Neuron (in vitro differentiated cells): ENCODE data around the gene PLEKHG4B.
"Not testable (repeated sequence)": the region's sequence is repeated elsewhere in the genome, so short reads cannot be mapped to it uniquely, and the experiment has no call there.

Experiments
- H2AFZ ChIP-seq: one replicate; pipeline ENCODE4 v1.6.1; 2013; ENCODE audit warnings: low read depth, mild to moderate bottlenecking, inconsistent platforms, low read length, moderate library complexity
- H3K27me3 ChIP-seq: one replicate; pipeline ENCODE4 v1.6.1; 2013; ENCODE audit warnings: low read length; ENCODE audit not compliant: insufficient read depth
- H3K36me3 ChIP-seq: one replicate; pipeline ENCODE4 v1.6.1; 2013; ENCODE audit warnings: low read length; ENCODE audit not compliant: insufficient read depth
- H3K4me1 ChIP-seq: one replicate; pipeline ENCODE4 v1.6.1; 2013; ENCODE audit warnings: low read length; ENCODE audit not compliant: insufficient read depth
- H3K4me3 ChIP-seq: 2 replicates; pipeline ENCODE4 v1.5.1; 2013; ENCODE audit warnings: mild to moderate bottlenecking, low read length, moderate library complexity
- H3K9me3 ChIP-seq: one replicate; pipeline ENCODE4 v1.6.1; 2013; ENCODE audit warnings: low read length

PLEKHG4B gene, protein sequence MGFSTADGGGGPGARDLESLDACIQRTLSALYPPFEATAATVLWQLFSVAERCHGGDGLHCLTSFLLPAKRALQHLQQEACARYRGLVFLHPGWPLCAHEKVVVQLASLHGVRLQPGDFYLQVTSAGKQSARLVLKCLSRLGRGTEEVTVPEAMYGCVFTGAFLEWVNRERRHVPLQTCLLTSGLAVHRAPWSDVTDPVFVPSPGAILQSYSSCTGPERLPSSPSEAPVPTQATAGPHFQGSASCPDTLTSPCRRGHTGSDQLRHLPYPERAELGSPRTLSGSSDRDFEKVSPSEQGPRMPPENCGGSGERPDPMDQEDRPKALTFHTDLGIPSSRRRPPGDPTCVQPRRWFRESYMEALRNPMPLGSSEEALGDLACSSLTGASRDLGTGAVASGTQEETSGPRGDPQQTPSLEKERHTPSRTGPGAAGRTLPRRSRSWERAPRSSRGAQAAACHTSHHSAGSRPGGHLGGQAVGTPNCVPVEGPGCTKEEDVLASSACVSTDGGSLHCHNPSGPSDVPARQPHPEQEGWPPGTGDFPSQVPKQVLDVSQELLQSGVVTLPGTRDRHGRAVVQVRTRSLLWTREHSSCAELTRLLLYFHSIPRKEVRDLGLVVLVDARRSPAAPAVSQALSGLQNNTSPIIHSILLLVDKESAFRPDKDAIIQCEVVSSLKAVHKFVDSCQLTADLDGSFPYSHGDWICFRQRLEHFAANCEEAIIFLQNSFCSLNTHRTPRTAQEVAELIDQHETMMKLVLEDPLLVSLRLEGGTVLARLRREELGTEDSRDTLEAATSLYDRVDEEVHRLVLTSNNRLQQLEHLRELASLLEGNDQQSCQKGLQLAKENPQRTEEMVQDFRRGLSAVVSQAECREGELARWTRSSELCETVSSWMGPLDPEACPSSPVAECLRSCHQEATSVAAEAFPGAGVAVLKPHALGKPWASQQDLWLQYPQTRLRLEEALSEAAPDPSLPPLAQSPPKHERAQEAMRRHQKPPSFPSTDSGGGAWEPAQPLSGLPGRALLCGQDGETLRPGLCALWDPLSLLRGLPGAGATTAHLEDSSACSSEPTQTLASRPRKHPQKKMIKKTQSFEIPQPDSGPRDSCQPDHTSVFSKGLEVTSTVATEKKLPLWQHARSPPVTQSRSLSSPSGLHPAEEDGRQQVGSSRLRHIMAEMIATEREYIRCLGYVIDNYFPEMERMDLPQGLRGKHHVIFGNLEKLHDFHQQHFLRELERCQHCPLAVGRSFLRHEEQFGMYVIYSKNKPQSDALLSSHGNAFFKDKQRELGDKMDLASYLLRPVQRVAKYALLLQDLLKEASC (N-terminal part only)

DNA sequence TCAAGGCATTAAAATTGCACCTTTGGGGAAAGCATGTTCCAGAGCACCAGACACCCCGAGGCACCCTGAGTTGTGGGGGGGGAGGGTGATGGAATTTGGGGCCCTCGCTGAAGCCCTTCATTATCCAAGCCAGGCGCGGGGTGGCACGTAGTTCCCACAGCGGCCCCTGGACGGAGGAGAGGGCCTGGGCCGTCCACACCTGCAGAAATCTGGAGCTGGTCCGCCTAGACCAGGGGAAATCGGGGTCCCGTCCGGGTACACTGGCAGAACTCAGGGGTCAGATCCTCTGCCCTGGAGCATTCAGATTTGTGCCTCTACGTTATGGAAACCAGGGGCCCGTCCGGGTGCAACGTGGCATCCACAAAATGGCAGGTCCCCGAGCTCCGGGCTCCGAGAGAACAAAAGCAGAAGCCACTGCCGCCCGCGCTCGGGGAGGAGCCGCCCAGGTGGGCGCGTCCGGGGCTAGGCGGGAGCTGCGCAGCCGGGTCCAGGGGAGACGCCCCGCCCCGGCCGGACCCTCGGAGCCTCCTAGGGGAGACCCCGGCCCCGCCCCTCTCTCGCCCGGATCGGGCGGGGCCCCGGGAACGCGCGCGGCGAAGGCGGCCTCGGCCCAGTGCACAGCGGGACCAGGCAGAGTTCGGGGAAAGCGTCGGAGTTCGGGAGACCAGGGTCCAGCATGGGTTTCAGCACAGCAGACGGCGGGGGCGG, at the start of gene PLEKHG4B:
TSS of gene PLEKHG4B (plus strand) at position 613 of the 708 bp plus-strand sequence. CDS start at position 677, 64 bp downstream.
- H3K36me3 ChIP-seq, result peaks cover 34% of the 10 kb centered on the region
- no peak within 1 kb of the TSS for H3K4me3 ChIP-seq
- no peaks in the 10 kb centered on the region for H3K27me3 ChIP-seq

DNA sequence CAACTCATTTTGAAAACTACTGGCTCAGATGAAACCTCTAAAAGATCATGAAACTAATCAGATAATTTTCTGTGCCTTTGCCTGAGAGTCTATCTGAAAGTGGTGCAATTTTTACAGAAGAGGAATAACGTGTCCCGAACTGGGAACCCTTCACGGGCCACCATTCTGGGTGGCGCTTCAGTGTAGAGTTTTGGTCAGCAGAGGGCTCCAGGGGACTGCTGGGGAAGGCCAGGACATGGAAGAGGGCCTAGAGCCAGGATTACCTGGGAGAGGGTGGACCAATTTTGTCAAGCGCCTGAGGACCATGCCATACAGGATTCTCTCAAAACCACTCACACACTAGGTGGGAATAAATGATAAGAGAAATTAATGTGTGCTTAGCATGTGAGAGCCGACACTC, 49.7 kb upstream of the PLEKHG4B start:
- H3K9me3 ChIP-seq, result no peaks in the 10 kb centered on the region
- H3K36me3 ChIP-seq, result no peaks in the 10 kb centered on the region
- no peak overlapping the region for H2AFZ ChIP-seq
- H3K27me3 ChIP-seq, result peaks cover 4% of the 10 kb centered on the region
- H3K4me1 ChIP-seq, result peaks cover 11% of the 10 kb centered on the region
- no peak overlapping the region for H3K4me3 ChIP-seq

More for the DNA sequence above, at the start of gene PLEKHG4B:
- H3K9me3 ChIP-seq, result no peaks in the 10 kb centered on the region
- H2AFZ ChIP-seq, result no peak within 1 kb of the TSS
- no peaks in the 10 kb centered on the region for H3K4me1 ChIP-seq

DNA sequence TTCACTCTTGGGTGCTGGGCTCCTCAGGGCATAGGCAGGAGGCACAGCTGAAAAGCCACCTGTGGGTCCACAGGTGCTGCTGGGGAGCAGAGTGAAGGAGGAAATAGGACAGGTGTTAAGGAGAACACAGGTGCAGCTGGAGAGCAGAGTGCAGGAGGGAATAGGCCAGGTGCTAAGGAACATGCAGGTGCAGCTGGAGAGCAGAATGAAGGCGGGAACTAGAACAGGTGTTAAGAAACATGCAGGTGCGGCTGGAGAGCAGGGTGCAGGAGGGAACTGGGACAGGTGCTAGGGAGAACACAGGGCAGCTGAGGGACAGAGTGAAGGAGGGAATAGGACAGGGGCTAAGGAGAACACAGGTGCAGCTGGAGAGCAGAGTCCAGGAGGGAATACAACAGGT, 43.8 kb upstream of the PLEKHG4B start:
- Histone ChIP-seq H3K27me3 (peaks cover 7% of the 10 kb centered on the region), H3K4me3 (no peak overlapping the region), H2AFZ (no peak overlapping the region)

DNA sequence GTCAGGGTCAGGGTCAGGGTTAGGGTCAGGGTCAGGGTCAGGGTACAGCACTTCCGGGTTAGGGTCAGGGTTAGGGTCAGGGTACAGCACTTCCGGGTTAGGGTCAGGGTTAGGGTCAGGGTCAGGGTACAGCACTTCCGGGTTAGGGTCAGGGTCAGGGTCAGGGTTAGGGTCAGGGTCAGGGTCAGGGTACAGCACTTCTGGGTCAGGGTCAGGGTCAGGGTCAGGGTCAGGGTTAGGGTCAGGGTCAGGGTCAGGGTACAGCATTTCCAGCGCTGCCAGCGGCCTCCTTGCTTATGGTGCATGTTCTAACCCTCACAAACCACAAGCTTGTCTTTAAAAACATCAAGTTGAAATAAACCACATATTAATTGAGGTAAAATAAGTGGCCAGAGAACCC, 42.4 kb upstream of the PLEKHG4B start:
- H3K27me3 ChIP-seq, H2AFZ ChIP-seq, H3K36me3 ChIP-seq, H3K4me3 ChIP-seq, H3K9me3 ChIP-seq: not testable (repeated sequence)
- peaks cover 22% of the 10 kb centered on the region for H3K4me1 ChIP-seq

More for the DNA sequence above, 43.8 kb upstream of the PLEKHG4B start:
- Histone ChIP-seq H3K36me3 (no peaks in the 10 kb centered on the region), H3K9me3 (no peaks in the 10 kb centered on the region), H3K4me1 (peaks cover 18% of the 10 kb centered on the region)

DNA sequence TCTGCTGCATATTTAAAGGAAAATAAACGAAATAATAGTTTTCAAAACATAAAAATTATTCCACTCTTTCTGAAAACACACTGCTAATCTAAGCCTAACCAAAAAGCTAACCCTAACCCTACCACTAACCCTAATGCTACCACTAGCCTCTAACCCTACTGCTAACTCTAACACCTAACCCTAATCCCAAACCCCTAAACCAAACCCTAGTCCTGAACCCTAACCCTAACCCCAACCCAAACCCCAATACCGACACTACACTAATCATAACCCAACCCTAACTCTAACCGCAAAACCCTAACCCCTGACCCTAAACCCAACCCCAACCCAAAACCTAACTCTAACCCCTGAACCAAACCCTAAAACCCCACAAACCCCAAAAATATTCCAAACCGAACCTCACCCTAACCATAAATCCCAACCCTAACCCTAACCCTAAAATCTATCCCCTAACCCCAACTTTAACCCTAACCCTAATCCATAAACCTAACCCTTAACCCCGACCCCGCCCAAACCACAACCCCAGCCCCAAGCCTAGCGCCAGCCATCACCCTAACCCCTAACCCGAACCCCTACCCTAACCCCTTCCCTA, 41.9 kb upstream of the PLEKHG4B start:
- H3K36me3 ChIP-seq, result no peaks in the 10 kb centered on the region
- H3K27me3 ChIP-seq, result peaks cover 7% of the 10 kb centered on the region
- no peak overlapping the region for H2AFZ ChIP-seq
- peaks cover 27% of the 10 kb centered on the region for H3K4me1 ChIP-seq
- H3K9me3 ChIP-seq, result no peaks in the 10 kb centered on the region
- no peak overlapping the region for H3K4me3 ChIP-seq

DNA sequence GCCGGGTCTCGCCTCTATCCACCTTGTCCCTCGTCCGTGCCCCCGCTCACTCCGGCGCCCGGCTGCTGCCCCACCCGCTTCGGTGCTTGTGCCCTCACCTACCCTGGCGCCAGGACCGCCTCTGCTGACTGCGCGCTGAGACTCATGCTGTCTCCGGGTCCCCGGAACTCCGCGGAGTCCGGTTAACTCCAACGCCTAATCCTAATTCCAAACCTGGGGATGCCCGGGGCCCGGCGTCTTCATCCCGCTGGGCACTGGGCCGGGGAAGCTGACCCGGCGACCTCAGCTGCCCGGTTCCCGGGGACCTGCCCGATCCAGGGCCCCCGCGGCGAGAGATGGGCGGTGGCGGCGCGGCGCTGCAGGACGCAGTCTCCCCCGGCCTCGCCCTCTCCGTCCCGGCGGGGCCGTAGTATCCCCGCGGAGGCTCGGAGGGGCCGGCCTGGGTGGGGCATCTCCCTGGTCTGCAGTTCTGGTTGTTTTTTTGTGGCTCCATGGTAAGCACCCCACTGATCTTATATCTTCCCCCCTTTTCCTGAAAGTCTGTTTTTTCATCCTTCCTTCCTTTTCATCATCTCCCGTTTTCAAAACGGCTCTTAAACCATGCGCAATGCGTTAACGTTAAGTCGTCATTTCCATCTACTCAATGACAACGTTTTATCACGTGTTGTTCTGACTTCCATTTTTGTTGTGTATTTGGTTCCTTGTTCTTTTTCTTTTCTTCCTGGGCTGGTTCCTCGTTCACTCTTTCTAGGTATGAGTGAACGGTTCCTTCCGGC, 41.1 kb upstream of the PLEKHG4B start:
- H2AFZ ChIP-seq, result peak overlapping the region; percentile 23
- H3K36me3 ChIP-seq, result no peaks in the 10 kb centered on the region
- peaks cover 30% of the 10 kb centered on the region for H3K4me1 ChIP-seq
- no peaks in the 10 kb centered on the region for H3K9me3 ChIP-seq
- H3K27me3 ChIP-seq, result peaks cover 7% of the 10 kb centered on the region
- H3K4me3 ChIP-seq, result peak overlapping the region; percentile 33

DNA sequence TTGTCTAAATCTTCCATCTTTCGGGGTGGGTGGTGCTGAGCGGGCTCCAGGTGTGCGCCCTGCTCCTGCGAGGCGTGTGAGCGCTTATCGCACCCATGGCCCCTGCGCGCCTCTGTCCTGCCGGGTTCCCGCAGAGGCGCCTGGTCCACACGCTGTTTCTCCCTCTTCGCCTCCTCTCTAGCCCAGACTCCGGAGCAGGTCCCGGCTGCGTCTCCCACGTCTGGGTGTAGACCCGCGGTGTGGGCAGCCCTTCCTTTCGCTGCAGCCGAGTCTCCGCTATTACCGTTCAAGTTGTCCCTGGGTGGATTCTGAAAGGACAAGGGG, 40.5 kb upstream of the PLEKHG4B start:
- Histone ChIP-seq H3K9me3 (no peaks in the 10 kb centered on the region), H3K27me3 (peaks cover 7% of the 10 kb centered on the region), H3K36me3 (no peaks in the 10 kb centered on the region), H3K4me1 (peaks cover 26% of the 10 kb centered on the region), H2AFZ (peak overlapping the region; percentile 23), H3K4me3 (peak overlapping the region; percentile 33)

DNA sequence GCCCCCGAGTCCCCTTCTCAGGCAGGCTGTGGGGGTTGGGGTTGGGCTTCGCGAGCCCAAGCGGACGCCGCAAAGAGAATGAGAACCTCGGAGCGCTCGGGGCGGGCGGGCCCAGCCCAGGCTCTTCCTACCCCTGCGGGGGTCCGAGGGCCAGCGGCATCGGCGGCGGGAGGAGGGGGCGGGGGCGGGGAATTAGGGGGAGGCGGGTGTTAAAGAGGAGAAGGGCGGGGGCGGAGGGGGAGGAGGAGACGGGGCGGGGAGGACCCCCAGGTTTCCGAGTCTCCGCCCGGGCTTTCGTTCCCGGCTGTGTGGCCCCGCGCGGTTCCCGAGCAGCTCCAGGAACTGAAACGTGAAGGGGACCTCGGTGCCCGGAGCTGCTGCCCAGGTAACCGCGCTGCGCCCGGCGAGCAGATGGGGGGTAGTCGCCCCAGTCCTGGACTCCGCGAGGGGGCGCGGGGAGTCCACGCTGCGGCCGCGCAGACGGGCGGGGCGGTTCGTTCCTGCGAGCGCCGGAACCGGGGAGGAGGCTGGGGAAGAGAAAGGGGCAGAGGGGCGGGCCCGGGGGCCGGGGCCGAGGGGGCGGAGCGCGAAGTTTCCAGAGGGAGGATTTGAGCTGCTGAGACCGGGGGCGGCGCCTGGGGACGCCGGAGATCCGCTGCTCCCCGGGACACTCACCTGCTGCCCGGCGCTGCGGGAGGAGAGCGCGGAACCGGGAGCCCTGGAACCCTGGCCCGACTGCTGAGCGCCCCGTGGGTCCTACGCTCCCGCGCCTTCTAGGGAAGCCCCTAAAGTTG, 38.4 kb upstream of the PLEKHG4B start:
- peak overlapping the region; percentile 53 for H2AFZ ChIP-seq
- H3K27me3 ChIP-seq, result peaks cover 4% of the 10 kb centered on the region
- peaks cover 11% of the 10 kb centered on the region for H3K9me3 ChIP-seq
- H3K36me3 ChIP-seq, result peaks cover 10% of the 10 kb centered on the region
- peaks cover 29% of the 10 kb centered on the region for H3K4me1 ChIP-seq
- H3K4me3 ChIP-seq, result peak overlapping the region; percentile 81

DNA sequence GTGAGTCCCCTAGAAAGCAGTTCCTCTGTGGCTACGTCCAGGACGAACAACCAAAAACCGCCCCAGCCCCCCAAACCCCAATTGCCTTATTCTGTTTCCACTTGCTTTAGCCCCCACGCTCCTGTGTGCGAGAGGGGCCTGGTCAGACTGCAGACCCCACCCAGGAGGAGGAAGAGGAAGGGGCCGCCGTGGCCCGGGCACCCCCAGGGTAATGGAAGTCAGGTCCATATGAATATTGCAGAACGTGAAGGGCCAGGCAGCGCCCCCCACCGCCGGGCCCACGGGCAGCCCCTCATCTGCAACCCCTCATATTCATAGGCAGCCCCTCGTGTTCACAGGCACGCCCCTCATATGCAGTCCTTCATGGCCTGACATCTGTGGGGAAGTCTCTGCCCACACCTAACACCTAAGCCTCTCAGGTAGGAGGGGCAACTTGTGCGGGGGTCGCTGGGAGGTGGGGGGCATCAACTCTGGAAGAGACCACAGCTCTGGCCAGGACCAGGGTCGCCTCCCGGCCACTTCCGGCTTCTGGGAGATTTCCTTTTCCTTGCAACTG, 37.7 kb upstream of the PLEKHG4B start:
- Histone ChIP-seq H3K9me3 (peaks cover 11% of the 10 kb centered on the region), H3K4me3 (peak overlapping the region; percentile 81), H3K36me3 (peaks cover 14% of the 10 kb centered on the region), H3K27me3 (peaks cover 4% of the 10 kb centered on the region), H2AFZ (peak overlapping the region; percentile 53), H3K4me1 (peaks cover 29% of the 10 kb centered on the region)

DNA sequence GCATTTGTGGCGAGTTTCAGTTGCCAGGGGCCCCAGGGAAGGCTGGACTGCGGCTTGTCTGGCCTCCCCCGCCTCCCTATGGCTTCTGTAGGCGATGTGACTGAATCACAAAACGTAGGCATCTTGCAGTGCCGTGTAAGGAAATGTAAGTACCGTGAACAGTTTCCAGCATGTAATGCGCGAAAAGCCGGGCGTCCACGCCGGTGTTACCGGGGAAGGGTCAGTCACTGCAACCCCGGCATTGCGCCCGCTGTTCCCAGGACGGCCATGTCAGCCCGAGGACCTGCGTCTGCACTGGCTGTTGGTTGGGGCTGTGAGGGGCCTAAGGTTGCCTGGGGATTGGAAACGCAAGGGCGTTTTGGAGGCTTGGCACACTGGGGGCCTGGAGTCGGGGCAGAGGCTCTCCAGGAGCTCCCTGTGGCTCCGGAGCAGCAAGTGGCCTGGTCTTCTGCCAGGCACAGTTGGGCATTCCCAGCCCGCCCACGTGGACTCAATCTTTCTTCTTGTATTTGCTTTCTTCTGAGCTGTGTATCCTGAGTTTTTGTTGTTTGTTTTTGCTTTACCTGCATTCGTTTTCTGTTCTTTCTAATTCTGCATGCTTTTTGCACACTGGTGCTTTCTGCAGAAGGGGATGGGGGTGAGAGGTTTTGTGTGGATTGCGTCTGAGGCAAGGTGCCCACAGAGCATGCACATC, 36.9 kb upstream of the PLEKHG4B start:
- Histone ChIP-seq H3K4me1 (peaks cover 29% of the 10 kb centered on the region), H3K36me3 (peaks cover 14% of the 10 kb centered on the region), H3K27me3 (peaks cover 4% of the 10 kb centered on the region), H2AFZ (no peak overlapping the region), H3K4me3 (peak overlapping the region; percentile 81), H3K9me3 (peaks cover 11% of the 10 kb centered on the region)
